Fibroblast of lung (primary cell): Measurements from ENCODE around the gene IARS2.

Experiments
- CTCF ChIP-seq, 2 donors: IDR thresholded peaks in 1 of 2; conservative IDR thresholded peaks in 1 of 2; 1 replicate in 1 of 2; 2 replicates in 1 of 2; pipeline ENCODE4 v1.5.1; 2011 to 2012; ENCODE audit warnings: low read length in 2 of 2, control low read depth in 1 of 2, inconsistent platforms in 1 of 2, low read depth in 1 of 2, mild to moderate bottlenecking in 1 of 2
- EZH2 ChIP-seq: IDR thresholded peaks from 2 replicates; pipeline ENCODE4 v1.5.1; 2012; ENCODE audit warnings: low read length, control low read depth, mild to moderate bottlenecking; ENCODE audit errors: missing control alignments

- TF ChIP-seq CTCF (conservative IDR thresholded peaks at IDR 0.05 in 1 of 2, IDR thresholded peaks at IDR 0.05 in 1 of 2; ENCODE audit: low read depth in 1 of 2, low read length in 2 of 2) (no peak), EZH2 (no peak)
Measured at GRCh38 chr1:220089650-220090556, 4.0 kb upstream of the IARS2 start, which contains the start of gene BPNT1.
